DND-41 (cell line): ENCODE data around the gene TBC1D8.

ENCODE experiments used
- ATAC-seq: fragments of 200-7000 bp; cut with Tn5 transposase; 3 replicates; pipeline ENCODE4 v1.9.1; 2021; ENCODE audit warnings: low read depth; ENCODE audit not compliant: insufficient read depth
- DNase-seq: peaks from one replicate; pipeline ENCODE4 v3.0.0-alpha.2; 2020
- H2AFZ ChIP-seq: 2 replicates; pipeline ENCODE4 v1.6.0; 2012; ENCODE audit warnings: low read depth, low read length
- H3K27ac ChIP-seq: 2 replicates; pipeline ENCODE4 v1.5.1; 2012; ENCODE audit warnings: low read length, inconsistent platforms
- H3K27me3 ChIP-seq: fragments of 200-600 bp; sonication (generic); 2 replicates; pipeline ENCODE4 v1.6.0; 2012; ENCODE audit warnings: low read length, mild to moderate bottlenecking, inconsistent platforms; ENCODE audit not compliant: insufficient read depth, poor library complexity
- H3K36me3 ChIP-seq: 2 replicates; pipeline ENCODE4 v1.5.1; 2012; ENCODE audit warnings: low read length, inconsistent platforms; ENCODE audit not compliant: insufficient read depth
- H3K4me1 ChIP-seq: 2 replicates; pipeline ENCODE4 v1.5.1; 2012; ENCODE audit warnings: mild to moderate bottlenecking, low read length; ENCODE audit not compliant: insufficient read depth
- H3K4me2 ChIP-seq: 2 replicates; pipeline ENCODE4 v1.6.0; 2012; ENCODE audit warnings: mild to moderate bottlenecking, moderate library complexity, low read length, inconsistent platforms; ENCODE audit not compliant: insufficient read depth
- H3K4me3 ChIP-seq, 2 experiments: fragments of 200-600 bp in 1 of 2; shearing (Covaris generic) in 1 of 2; 2 replicates each; pipeline ENCODE4 v1.5.1; 2012 to 2016; ENCODE audit warnings: inconsistent platforms in 2 of 2, low read length in 2 of 2, mild to moderate bottlenecking in 2 of 2, low read depth in 1 of 2, moderate library complexity in 1 of 2
- H3K79me2 ChIP-seq: 2 replicates; pipeline ENCODE4 v1.6.0; 2012; ENCODE audit warnings: low read length, inconsistent platforms; ENCODE audit not compliant: insufficient read depth
- H3K9ac ChIP-seq: 2 replicates; pipeline ENCODE4 v1.6.0; 2012; ENCODE audit warnings: low read depth, mild to moderate bottlenecking, inconsistent platforms, low read length, moderate library complexity
- H3K9me3 ChIP-seq: 2 replicates; pipeline ENCODE4 v1.5.1; 2012; ENCODE audit warnings: low read length, moderate library complexity, mild to moderate bottlenecking, inconsistent platforms; ENCODE audit not compliant: insufficient read depth, severe bottlenecking
- H4K20me1 ChIP-seq: 2 replicates; pipeline ENCODE4 v1.6.0; 2012; ENCODE audit warnings: low read length; ENCODE audit not compliant: insufficient read depth
- EZH2 ChIP-seq: IDR thresholded peaks from 3 replicates; pipeline ENCODE4 v1.6.1; 2012; ENCODE audit warnings: borderline replicate concordance, low read depth, mild to moderate bottlenecking, moderate library complexity, low read length, inconsistent platforms; ENCODE audit not compliant: severe bottlenecking
- TF ChIP-seq, protein P1 (sequence below): IDR thresholded peaks from 2 replicates; pipeline ENCODE4 v1.5.1; 2012; ENCODE audit warnings: borderline replicate concordance, low read length, moderate library complexity, mild to moderate bottlenecking; ENCODE audit not compliant: poor library complexity, severe bottlenecking; ENCODE audit errors: extremely low read depth

Gene TBC1D8

DNA sequence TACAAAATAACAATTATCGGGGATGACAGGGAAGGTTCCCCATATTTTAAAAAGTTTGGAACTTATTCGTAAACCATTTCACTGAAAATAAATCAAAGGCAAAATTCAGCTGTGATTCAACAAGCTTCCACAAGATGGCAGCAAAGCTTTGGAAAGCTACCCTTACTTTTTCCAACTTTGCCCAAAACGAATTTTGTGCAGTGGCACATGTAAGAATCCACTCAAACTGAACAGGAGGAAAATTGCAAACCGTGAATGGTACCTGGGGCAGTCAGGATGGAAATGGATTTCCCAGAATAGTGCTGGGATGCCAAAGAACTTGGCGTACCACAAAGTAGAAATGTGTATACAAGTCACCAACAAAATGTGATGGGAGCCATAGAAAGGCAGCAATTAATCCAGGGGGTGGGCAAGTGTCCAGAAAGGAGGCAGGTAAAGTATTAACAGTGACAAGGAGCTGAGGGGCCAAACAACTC lies 138.4 kb downstream of the TBC1D8 start:
- H3K9me3 ChIP-seq = no peaks in the 10 kb centered on the region
- H3K9ac ChIP-seq = no peak overlapping the region
- DNase-seq = peak; percentile 48
- H3K79me2 ChIP-seq = no peaks in the 10 kb centered on the region
- no peaks in the 10 kb centered on the region for H3K4me1 ChIP-seq
- peaks cover 35% of the 10 kb centered on the region; the same call in 1 of the 2 replicates for H3K36me3 ChIP-seq
- no peak for TF ChIP-seq EZH2
- TF ChIP-seq, protein P1, sequence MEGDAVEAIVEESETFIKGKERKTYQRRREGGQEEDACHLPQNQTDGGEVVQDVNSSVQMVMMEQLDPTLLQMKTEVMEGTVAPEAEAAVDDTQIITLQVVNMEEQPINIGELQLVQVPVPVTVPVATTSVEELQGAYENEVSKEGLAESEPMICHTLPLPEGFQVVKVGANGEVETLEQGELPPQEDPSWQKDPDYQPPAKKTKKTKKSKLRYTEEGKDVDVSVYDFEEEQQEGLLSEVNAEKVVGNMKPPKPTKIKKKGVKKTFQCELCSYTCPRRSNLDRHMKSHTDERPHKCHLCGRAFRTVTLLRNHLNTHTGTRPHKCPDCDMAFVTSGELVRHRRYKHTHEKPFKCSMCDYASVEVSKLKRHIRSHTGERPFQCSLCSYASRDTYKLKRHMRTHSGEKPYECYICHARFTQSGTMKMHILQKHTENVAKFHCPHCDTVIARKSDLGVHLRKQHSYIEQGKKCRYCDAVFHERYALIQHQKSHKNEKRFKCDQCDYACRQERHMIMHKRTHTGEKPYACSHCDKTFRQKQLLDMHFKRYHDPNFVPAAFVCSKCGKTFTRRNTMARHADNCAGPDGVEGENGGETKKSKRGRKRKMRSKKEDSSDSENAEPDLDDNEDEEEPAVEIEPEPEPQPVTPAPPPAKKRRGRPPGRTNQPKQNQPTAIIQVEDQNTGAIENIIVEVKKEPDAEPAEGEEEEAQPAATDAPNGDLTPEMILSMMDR = peak; percentile 90
- no peaks in the 10 kb centered on the region for H4K20me1 ChIP-seq
- ATAC-seq = no peak
- H3K27ac ChIP-seq = no peak overlapping the region
- H3K4me3 ChIP-seq = no peak overlapping the region
- no peak overlapping the region for H2AFZ ChIP-seq
- H3K27me3 ChIP-seq = no peaks in the 10 kb centered on the region
- no peak overlapping the region for H3K4me2 ChIP-seq

DNA sequence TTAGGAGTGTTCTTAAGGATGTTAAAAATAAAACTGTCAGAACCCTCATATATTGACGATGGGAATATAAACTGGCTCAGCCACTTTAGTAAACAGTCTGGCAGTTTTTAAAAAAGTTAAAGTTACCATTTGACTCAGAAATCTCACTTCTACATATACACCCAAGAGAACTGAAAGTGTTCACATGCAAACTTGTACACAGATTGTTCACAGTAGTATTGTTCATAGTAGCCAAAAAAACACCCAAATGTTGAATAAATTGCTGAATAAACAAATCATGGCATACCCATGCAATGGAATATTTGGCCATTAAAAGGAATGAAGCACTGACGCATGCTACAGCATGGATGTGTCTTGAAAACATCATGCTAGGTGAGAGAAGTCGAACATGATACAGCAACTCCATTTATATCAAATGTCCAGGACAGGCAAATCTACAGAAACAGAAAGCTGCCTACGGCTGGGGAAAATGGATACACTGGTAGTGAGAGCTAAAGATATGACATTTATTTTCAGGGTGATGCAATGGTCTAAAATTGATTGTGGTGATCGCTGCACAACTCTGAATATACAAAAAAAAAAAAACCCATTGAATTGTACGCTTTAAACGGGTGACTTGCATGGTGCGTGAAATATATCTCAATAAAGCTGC lies 139.0 kb downstream of the TBC1D8 start:
- Histone ChIP-seq H3K36me3 (peaks cover 40% of the 10 kb centered on the region; the same call in 1 of the 2 replicates), H3K79me2 (peaks cover 3% of the 10 kb centered on the region; the same call in 1 of the 2 replicates), H3K27me3 (no peaks in the 10 kb centered on the region), H2AFZ (no peak overlapping the region), H4K20me1 (no peaks in the 10 kb centered on the region), H3K9ac (no peak overlapping the region), H3K9me3 (no peaks in the 10 kb centered on the region), H3K4me1 (no peaks in the 10 kb centered on the region), H3K4me3 (no peak overlapping the region), H3K27ac (no peak overlapping the region), H3K4me2 (no peak overlapping the region)
- TF ChIP-seq, protein P1 = no peak
- no peak for TF ChIP-seq EZH2
- ATAC-seq (no peak), DNase-seq (no peak)

DNA sequence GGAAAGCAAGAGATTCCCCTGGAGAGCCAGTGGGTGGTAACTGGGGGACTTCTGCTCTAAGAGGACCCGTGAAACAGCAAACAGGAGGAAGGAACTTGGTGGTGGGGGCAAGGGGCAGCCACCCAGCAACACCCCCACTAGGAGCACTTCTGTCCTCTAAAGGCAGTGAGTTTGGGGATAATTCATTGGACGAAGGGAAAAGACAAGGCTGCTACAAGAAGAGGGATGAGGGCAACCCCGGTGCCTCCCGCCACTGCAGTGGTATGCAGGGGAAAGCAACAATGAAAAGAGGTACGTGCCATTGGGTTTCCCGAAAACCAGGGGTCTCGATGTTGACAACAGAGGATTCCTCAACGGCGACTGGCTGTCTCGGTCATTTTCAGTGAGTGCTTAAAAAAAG lies 140.0 kb downstream of the TBC1D8 start:
- DNase-seq = no peak
- peaks cover 51% of the 10 kb centered on the region; the same call in 1 of the 2 replicates for H3K36me3 ChIP-seq
- TF ChIP-seq, protein P1 = no peak
- no peak for TF ChIP-seq EZH2

More for the DNA sequence above, 140.0 kb downstream of the TBC1D8 start:
- Histone ChIP-seq H3K9ac (no peak overlapping the region), H3K4me1 (no peaks in the 10 kb centered on the region), H3K4me3 (no peak overlapping the region), H3K79me2 (peaks cover 3% of the 10 kb centered on the region; the same call in 1 of the 2 replicates), H3K9me3 (no peaks in the 10 kb centered on the region), H3K4me2 (no peak overlapping the region), H3K27ac (no peak overlapping the region), H3K27me3 (no peaks in the 10 kb centered on the region), H2AFZ (no peak overlapping the region), H4K20me1 (no peaks in the 10 kb centered on the region)
- ATAC-seq = no peak
